Epithelial cell of esophagus (primary cell): Measurements from ENCODE around the gene MYO7B.

Experiments used
- DNase-seq: peaks from one replicate; pipeline ENCODE4 v3.0.0; 2010; ENCODE audit warnings: low read depth
- H3K4me3 ChIP-seq: 2 replicates; pipeline ENCODE4 v1.5.1; 2011; ENCODE audit warnings: mild to moderate bottlenecking, low read length, control low read depth
- CTCF ChIP-seq: IDR thresholded peaks from 2 replicates; pipeline ENCODE4 v1.5.1; 2011; ENCODE audit warnings: low read depth, mild to moderate bottlenecking, low read length, control low read depth, inconsistent platforms; ENCODE audit not compliant: insufficient read depth; ENCODE audit errors: missing control alignments

MYO7B gene

GRCh38 chr2:127590386-127591190 is 55.1 kb downstream of the MYO7B start:
- no peak for DNase-seq
- no peak overlapping the region for H3K4me3 ChIP-seq
- TF ChIP-seq CTCF: no peak

- peak; percentile 61 for DNase-seq
- no peak overlapping the region for H3K4me3 ChIP-seq
- peak; percentile 85 for TF ChIP-seq CTCF
Measured at GRCh38 chr2:127591221-127591923, 55.9 kb downstream of the MYO7B start.

GRCh38 chr2:127592761-127593227 is 57.3 kb downstream of the MYO7B start:
- no peak overlapping the region for H3K4me3 ChIP-seq
- no peak for DNase-seq
- TF ChIP-seq CTCF: no peak

GRCh38 chr2:127593228-127594115 is 58.0 kb downstream of the MYO7B start:
- H3K4me3 ChIP-seq: no peak overlapping the region
- TF ChIP-seq CTCF: no peak
- DNase-seq: no peak

GRCh38 chr2:127594116-127594591 is 58.7 kb downstream of the MYO7B start:
- DNase-seq: no peak
- TF ChIP-seq CTCF: no peak
- no peak overlapping the region for H3K4me3 ChIP-seq

- DNase-seq: no peak
- no peak for TF ChIP-seq CTCF
- H3K4me3 ChIP-seq: no peak overlapping the region
Measured at GRCh38 chr2:127596311-127597045, 61.0 kb downstream of the MYO7B start.
